Adrenal gland (tissue), 5 donors: ENCODE data around the gene ELN.

Source experiments
- CTCF ChIP-seq, 6 experiments: fragments of 450-650 bp in 4 of 6; fragments of 200-600 bp in 2 of 6; sonication (generic) in 1 of 6; IDR thresholded peaks; 1 replicate in 5 of 6; 2 replicates in 1 of 6; pipeline versions ENCODE4 v1.5.1 to v1.8.0; 2016 to 2021; ENCODE audit warnings: antibody characterized with exemption in 6 of 6, mild to moderate bottlenecking in 2 of 6, moderate library complexity in 1 of 6
- POLR2A ChIP-seq, 2 donors: fragments of 450-650 bp; IDR thresholded peaks; one replicate each; pipeline ENCODE4 v1.6.1; 2017; ENCODE audit warnings: antibody characterized with exemption in 2 of 2, mild to moderate bottlenecking in 2 of 2, moderate library complexity in 1 of 2
- donor health status: DM: no; HTN: no; CAD: no.

GRCh38 chr7:74033372-74034311 lies 5.7 kb downstream of the ELN start:
- TF ChIP-seq CTCF (IDR thresholded peaks at IDR 0.05) (no peak), POLR2A (IDR thresholded peaks at IDR 0.05) (no peak)
